ENCODE results near the gene IGFBP1.

DNA sequence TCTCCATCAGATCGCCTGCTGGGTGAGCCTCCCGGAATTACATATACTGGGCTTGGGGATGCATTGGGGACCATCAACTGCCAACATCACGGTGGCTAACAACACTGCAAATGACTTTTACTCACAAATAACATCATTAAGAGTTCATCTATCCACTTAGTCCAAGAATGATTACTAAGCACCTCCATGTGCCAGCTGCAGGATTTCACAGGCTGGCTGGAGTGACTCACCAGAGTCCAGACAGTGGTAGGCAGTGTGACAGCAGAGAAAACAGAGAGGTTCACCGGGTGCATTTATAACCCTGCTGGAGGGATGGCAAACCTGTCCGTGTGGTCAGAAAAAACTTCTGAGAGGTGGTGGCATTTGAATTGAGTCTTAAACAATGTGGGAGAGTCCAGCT is 36.0 kb downstream of the IGFBP1 start:
- TF ChIP-seq POLR2A (IDR thresholded peaks at IDR 0.05) = no peak
- TF ChIP-seq, protein P1, sequence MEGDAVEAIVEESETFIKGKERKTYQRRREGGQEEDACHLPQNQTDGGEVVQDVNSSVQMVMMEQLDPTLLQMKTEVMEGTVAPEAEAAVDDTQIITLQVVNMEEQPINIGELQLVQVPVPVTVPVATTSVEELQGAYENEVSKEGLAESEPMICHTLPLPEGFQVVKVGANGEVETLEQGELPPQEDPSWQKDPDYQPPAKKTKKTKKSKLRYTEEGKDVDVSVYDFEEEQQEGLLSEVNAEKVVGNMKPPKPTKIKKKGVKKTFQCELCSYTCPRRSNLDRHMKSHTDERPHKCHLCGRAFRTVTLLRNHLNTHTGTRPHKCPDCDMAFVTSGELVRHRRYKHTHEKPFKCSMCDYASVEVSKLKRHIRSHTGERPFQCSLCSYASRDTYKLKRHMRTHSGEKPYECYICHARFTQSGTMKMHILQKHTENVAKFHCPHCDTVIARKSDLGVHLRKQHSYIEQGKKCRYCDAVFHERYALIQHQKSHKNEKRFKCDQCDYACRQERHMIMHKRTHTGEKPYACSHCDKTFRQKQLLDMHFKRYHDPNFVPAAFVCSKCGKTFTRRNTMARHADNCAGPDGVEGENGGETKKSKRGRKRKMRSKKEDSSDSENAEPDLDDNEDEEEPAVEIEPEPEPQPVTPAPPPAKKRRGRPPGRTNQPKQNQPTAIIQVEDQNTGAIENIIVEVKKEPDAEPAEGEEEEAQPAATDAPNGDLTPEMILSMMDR (IDR thresholded peaks at IDR 0.05) = no peak

All from thyroid gland (tissue), 4 donors.